HepG2 (cell line): Measurements from ENCODE around the gene COMMD1. TPM values are rescaled to one million over a fixed set of nuclear protein-coding genes. Genes with fewer than 3 reads are reported as not detected.
A peak's percentile ranks its signal among the peaks of the same experiment; 100 is the strongest.

ENCODE experiments used
- ADNP ChIP-seq: sonication (generic); formaldehyde crosslinking; IDR thresholded peaks from 2 replicates; pipeline ENCODE4 v1.4.0; 2020; ENCODE audit warnings: missing genetic modification reagents
- AHDC1 ChIP-seq: sonication (generic); formaldehyde crosslinking; IDR thresholded peaks from 2 replicates; pipeline ENCODE4 v1.5.1; 2020; ENCODE audit warnings: mild to moderate bottlenecking, missing genetic modification reagents, borderline replicate concordance
- CEBPG ChIP-seq: IDR thresholded peaks from 2 replicates; pipeline ENCODE4 v1.6.1; 2016
- ERF ChIP-seq: IDR thresholded peaks from 2 replicates; pipeline ENCODE4 v1.6.1; 2018; ENCODE audit warnings: missing biosample characterization, missing genetic modification reagents
- FLYWCH1 ChIP-seq: sonication (generic); formaldehyde crosslinking; IDR thresholded peaks from 2 replicates; pipeline ENCODE4 v1.8.1; 2023; ENCODE audit warnings: mild to moderate bottlenecking, missing genetic modification reagents
- GTF2F1 ChIP-seq: fragments of 150-350 bp; IDR thresholded peaks from 2 replicates; pipeline ENCODE4 v1.6.1; 2014; ENCODE audit warnings: low read length
- HDAC1 ChIP-seq: sonication (generic); formaldehyde crosslinking; IDR thresholded peaks from 2 replicates; pipeline ENCODE4 v1.5.1; 2020; ENCODE audit warnings: mild to moderate bottlenecking, missing genetic modification reagents
- KLF15 ChIP-seq: sonication (generic); formaldehyde crosslinking; IDR thresholded peaks from 2 replicates; pipeline ENCODE4 v1.8.1; 2023; ENCODE audit warnings: borderline replicate concordance, mild to moderate bottlenecking, inconsistent platforms, missing genetic modification reagents, mixed read lengths
- KLF6 ChIP-seq: IDR thresholded peaks from 2 replicates; pipeline ENCODE4 v1.8.0; 2016; ENCODE audit warnings: missing biosample characterization, missing genetic modification reagents
- NFAT5 ChIP-seq: sonication (generic); formaldehyde crosslinking; IDR thresholded peaks from 2 replicates; pipeline ENCODE4 v1.4.0; 2020; ENCODE audit warnings: missing genetic modification reagents
- PCBP2 ChIP-seq: fragments of 200-400 bp; formaldehyde crosslinking; optimal IDR thresholded peaks from 2 replicates; pipeline ENCODE3; 2018; ENCODE audit warnings: low read length, low read depth; ENCODE audit not compliant: poor library complexity, severe bottlenecking
- PHF21A ChIP-seq: sonication (generic); formaldehyde crosslinking; IDR thresholded peaks from 2 replicates; pipeline ENCODE4 v1.5.0; 2020; ENCODE audit warnings: mild to moderate bottlenecking, missing genetic modification reagents
- RAD21 ChIP-seq: fragments of 450-650 bp; formaldehyde crosslinking; IDR thresholded peaks from 2 replicates; pipeline ENCODE4 v1.5.0; 2020; ENCODE audit warnings: mild to moderate bottlenecking
- TBX2 ChIP-seq: sonication (generic); formaldehyde crosslinking; IDR thresholded peaks from 2 replicates; pipeline ENCODE4 v1.5.0; 2020; ENCODE audit warnings: missing genetic modification reagents, mild to moderate bottlenecking, borderline replicate concordance
- ZFAT ChIP-seq: sonication (generic); formaldehyde crosslinking; conservative IDR thresholded peaks from 2 replicates; pipeline ENCODE4 v1.8.1; 2023; ENCODE audit warnings: missing genetic modification reagents, inconsistent platforms
- ZNF3 ChIP-seq: IDR thresholded peaks from 2 replicates; pipeline ENCODE4 v1.7.0; 2017; ENCODE audit warnings: inconsistent platforms
- ZNF30 ChIP-seq: sonication (generic); formaldehyde crosslinking; IDR thresholded peaks from 2 replicates; pipeline ENCODE4 v1.5.0; 2020; ENCODE audit warnings: mild to moderate bottlenecking, missing genetic modification reagents
- ZNF562 ChIP-seq: sonication (generic); formaldehyde crosslinking; IDR thresholded peaks from 2 replicates; pipeline ENCODE4 v1.8.0; 2022; ENCODE audit warnings: missing genetic modification reagents, borderline replicate concordance
- ZUFSP ChIP-seq: sonication (generic); formaldehyde crosslinking; IDR thresholded peaks from 2 replicates; pipeline ENCODE4 v1.9.0; 2021; ENCODE audit warnings: missing genetic modification reagents, mild to moderate bottlenecking, borderline replicate concordance
- polyA plus RNA-seq, 8 experiments: library from polyadenylated mRNA; depleted of rRNA in 3 of 8; stranded (reverse) in 7 of 8; unstranded in 1 of 8; fragments of >200 nt; fragmentation: Illumina TruSeq in 4 of 8; extraction: Trizol in 4 of 8; gene quantifications; 2 replicates each; pipeline versions ENCODE4 v1.2.1 to v1.2.3, GENCODE V29; 2011 to 2016; ENCODE audit warnings: low read depth in 4 of 8, missing spikeins in 1 of 8, mixed read lengths in 1 of 8; ENCODE audit not compliant: insufficient read depth in 1 of 8
- total RNA-seq, 5 experiments: library from RNA; depleted of rRNA; stranded (reverse); fragments of >200 nt; fragmentation: Illumina TruSeq; extraction: Trizol; gene quantifications; 2 replicates each; pipeline ENCODE4 v1.2.3, GENCODE V29; 2016; ENCODE audit warnings: low read depth in 1 of 5

The COMMD1 gene
- total and polyA plus RNA-seq, 2 of the 13 experiments (the other 11 are each of a cell fraction or from before 2014, with no cell fraction given), result 25.7 to 105 TPM

- no peak for TF ChIP-seq HDAC1 (CRISPR knock-in tag)
- no peak for TF ChIP-seq AHDC1 (CRISPR knock-in tag)
- TF ChIP-seq FLYWCH1, result no peak
- TF ChIP-seq ZFAT, result no peak
- no peak for TF ChIP-seq TBX2 (CRISPR knock-in tag)
- TF ChIP-seq PCBP2, result no peak
- no peak for TF ChIP-seq CEBPG (CRISPR knock-in tag)
- TF ChIP-seq ERF, result 0 out of 2 replicates have a peak, but pooled peaks have one; percentile 14
- TF ChIP-seq ZNF562 (CRISPR knock-in tag), result no peak
- no peak for TF ChIP-seq ZUFSP (CRISPR knock-in tag)
- TF ChIP-seq KLF15, result no peak
- no peak for TF ChIP-seq NFAT5 (CRISPR knock-in tag)
- no peak for TF ChIP-seq PHF21A (CRISPR knock-in tag)
- peak; percentile 60; the same call in 1 of the 2 replicates for TF ChIP-seq RAD21 (CRISPR knock-in tag)
- TF ChIP-seq ZNF3 (CRISPR knock-in tag), result no peak
- no peak for TF ChIP-seq ADNP (CRISPR knock-in tag)
- no peak for TF ChIP-seq KLF6 (CRISPR knock-in tag)
- no peak for TF ChIP-seq GTF2F1
- TF ChIP-seq ZNF30 (CRISPR knock-in tag), result no peak
Measured at GRCh38 chr2:61898810-61899209, 6.7 kb upstream of the COMMD1 start (continued).
